Neural progenitor cell (in vitro differentiated cells): ENCODE results near the gene CSHL1.
A peak's percentile ranks its signal among the peaks of the same experiment; 100 is the strongest.

ENCODE experiments used
- EZH2phosphoT487 ChIP-seq: fragments of 200-600 bp; sonication (generic); IDR thresholded peaks from 2 replicates; pipeline ENCODE4 v1.6.1; 2017; ENCODE audit warnings: antibody characterized with exemption
- TF ChIP-seq, protein P1 (sequence below): fragments of 200-600 bp; sonication (generic); IDR thresholded peaks from 2 replicates; pipeline ENCODE4 v1.5.1; 2017; ENCODE audit warnings: antibody characterized with exemption, mild to moderate bottlenecking

DNA sequence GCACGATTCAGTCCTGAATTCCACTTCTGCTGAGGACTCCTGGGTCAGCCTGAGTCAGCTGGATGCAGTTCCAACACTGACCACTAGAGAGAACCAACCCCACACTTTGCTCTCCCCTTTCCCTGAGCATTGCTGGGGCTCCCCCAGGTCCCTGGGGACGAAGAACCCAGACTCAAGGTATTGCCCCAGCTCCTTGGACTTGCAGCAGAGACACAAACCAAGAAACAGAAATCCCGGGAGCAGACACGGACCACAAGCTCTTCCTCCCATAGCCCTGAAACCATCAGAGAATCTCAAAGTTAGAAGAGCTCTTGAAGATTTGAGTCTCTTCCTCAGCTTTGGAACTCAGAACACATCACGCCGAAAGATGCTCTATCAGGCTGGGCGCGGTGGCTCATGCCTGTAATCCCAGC, 8.3 kb upstream of the CSHL1 start:
- TF ChIP-seq, protein P1, sequence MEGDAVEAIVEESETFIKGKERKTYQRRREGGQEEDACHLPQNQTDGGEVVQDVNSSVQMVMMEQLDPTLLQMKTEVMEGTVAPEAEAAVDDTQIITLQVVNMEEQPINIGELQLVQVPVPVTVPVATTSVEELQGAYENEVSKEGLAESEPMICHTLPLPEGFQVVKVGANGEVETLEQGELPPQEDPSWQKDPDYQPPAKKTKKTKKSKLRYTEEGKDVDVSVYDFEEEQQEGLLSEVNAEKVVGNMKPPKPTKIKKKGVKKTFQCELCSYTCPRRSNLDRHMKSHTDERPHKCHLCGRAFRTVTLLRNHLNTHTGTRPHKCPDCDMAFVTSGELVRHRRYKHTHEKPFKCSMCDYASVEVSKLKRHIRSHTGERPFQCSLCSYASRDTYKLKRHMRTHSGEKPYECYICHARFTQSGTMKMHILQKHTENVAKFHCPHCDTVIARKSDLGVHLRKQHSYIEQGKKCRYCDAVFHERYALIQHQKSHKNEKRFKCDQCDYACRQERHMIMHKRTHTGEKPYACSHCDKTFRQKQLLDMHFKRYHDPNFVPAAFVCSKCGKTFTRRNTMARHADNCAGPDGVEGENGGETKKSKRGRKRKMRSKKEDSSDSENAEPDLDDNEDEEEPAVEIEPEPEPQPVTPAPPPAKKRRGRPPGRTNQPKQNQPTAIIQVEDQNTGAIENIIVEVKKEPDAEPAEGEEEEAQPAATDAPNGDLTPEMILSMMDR, result peak; percentile 85
- TF ChIP-seq EZH2phosphoT487, result no peak
